ENCODE measurements around the gene RNF144A. TPM values are rescaled to one million over a fixed set of nuclear protein-coding genes. Genes with fewer than 3 reads are reported as not detected.

RNF144A gene
- total RNA-seq, 3 donors from 2014 or later, result 10.8 to 17.1 (median 11.6) TPM

DNA sequence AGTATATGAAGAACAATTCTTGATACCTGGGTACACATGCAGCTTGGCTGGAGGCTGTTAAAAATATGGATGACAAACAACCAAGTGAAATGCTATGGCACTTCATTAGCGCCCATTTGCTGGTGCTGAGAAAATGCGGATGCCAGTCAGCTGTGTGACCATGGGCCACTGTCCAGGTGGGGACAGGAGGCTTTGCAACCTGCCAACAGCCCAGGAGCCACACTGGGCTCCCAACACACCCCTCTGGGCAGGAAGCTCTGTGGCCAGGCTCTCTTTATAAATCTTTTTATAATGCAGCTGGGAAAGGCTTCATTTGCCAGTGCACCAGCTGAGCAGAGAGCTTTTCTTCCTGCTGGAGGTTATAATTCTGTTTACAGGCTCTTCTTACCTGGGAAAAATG is 19.9 kb downstream of the RNF144A start:
- Histone ChIP-seq H3K27ac (no peak overlapping the region), H3K27me3 (no peaks in the 10 kb centered on the region), H3K4me1 (no peaks in the 10 kb centered on the region), H3K4me3 (no peak overlapping the region), H3K36me3 (no peaks in the 10 kb centered on the region), H3K9me3 (no peaks in the 10 kb centered on the region)
- intact Hi-C loops (cut with DNase I; ENCODE audit: low total_unique reads), result no loop called here
- no peak for DNase-seq (ENCODE audit: low spot score in 2 of 2)
- TF ChIP-seq, protein P1, sequence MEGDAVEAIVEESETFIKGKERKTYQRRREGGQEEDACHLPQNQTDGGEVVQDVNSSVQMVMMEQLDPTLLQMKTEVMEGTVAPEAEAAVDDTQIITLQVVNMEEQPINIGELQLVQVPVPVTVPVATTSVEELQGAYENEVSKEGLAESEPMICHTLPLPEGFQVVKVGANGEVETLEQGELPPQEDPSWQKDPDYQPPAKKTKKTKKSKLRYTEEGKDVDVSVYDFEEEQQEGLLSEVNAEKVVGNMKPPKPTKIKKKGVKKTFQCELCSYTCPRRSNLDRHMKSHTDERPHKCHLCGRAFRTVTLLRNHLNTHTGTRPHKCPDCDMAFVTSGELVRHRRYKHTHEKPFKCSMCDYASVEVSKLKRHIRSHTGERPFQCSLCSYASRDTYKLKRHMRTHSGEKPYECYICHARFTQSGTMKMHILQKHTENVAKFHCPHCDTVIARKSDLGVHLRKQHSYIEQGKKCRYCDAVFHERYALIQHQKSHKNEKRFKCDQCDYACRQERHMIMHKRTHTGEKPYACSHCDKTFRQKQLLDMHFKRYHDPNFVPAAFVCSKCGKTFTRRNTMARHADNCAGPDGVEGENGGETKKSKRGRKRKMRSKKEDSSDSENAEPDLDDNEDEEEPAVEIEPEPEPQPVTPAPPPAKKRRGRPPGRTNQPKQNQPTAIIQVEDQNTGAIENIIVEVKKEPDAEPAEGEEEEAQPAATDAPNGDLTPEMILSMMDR (IDR thresholded peaks at IDR 0.05), result no peak
- no peak for TF ChIP-seq POLR2AphosphoS5 (IDR thresholded peaks at IDR 0.05)

DNA sequence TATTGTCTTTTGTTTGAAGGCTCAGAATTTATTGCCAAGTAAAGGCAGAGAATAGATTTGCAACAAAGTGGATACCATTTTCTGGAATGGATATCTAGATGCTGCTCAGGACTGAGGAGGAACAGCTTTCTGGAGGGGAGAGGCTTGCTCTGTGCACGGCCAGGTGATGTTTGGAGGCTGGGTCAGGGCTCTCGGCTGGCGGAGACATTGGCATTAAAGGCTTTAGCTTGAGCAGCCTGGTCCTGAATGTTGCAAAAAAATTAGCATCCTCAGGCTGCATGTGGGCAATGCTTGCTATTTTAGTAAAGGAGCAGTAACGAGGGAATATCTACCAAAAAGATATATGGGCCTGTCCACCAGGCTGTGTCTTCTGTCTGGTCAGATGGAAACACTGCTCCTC is 20.4 kb downstream of the RNF144A start:
- H3K27me3 ChIP-seq, result no peaks in the 10 kb centered on the region
- no peaks in the 10 kb centered on the region for H3K9me3 ChIP-seq
- intact Hi-C loops (cut with DNase I; ENCODE audit: low total_unique reads), result no loop called here
- no peaks in the 10 kb centered on the region for H3K4me1 ChIP-seq
- H3K36me3 ChIP-seq, result no peaks in the 10 kb centered on the region
- H3K4me3 ChIP-seq, result no peak overlapping the region
- DNase-seq (ENCODE audit: low spot score in 2 of 2), result no peak
- no peak overlapping the region for H3K27ac ChIP-seq
- no peak for TF ChIP-seq POLR2A (IDR thresholded peaks at IDR 0.05)

DNA sequence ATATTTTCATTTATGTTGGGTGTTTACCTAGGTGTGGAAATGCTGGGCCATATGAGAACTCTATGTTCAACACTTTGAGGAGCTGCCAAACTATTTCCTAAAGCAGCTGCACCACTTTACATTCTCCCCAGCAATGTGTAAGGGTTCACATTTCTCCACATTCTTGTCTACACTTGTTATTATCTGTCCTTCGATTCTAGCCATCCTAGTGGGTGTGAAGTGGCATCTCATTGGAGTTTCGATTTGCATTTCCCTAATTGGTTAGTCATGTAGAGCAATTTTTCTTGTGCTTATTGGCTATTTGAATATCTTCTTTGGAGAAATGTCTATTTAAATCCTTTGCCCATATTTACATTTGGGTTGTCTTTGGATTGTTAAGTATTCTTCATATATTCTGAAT is 21.9 kb downstream of the RNF144A start:
- Histone ChIP-seq H3K36me3 (no peaks in the 10 kb centered on the region), H3K27ac (no peak overlapping the region), H3K9me3 (no peaks in the 10 kb centered on the region), H3K4me1 (no peaks in the 10 kb centered on the region), H3K4me3 (no peak overlapping the region), H3K27me3 (no peaks in the 10 kb centered on the region)
- intact Hi-C loops (cut with DNase I; ENCODE audit: low total_unique reads), result no loop called here
- TF ChIP-seq POLR2AphosphoS5 (IDR thresholded peaks at IDR 0.05) (no peak), POLR2A (IDR thresholded peaks at IDR 0.05) (no peak)
- TF ChIP-seq, protein P1 (IDR thresholded peaks at IDR 0.05), result no peak
- no peak for DNase-seq (ENCODE audit: low spot score in 2 of 2)

DNA sequence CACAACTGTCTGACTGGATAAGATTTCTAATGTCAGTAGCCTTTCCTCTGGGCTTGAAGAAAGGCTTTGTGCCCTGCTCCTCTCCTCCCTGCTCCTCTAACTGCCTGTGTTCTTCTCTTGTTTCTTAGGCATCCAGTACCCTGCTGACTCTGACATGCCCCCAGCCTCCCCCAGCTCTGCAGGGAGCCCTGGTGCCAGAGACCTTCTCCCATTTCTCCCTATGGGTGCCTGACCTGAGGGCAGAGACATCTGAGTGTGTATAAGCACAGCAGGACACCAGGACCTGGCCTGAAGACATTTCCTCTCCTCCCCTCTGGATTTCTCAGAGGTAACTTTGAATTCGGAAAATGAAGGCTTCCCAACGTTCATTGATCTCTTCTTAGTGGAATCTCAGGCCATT is 23.6 kb downstream of the RNF144A start:
- H3K36me3 ChIP-seq, result no peaks in the 10 kb centered on the region
- H3K4me3 ChIP-seq, result no peak overlapping the region
- H3K27ac ChIP-seq, result no peak overlapping the region
- H3K9me3 ChIP-seq, result no peaks in the 10 kb centered on the region
- no peak for DNase-seq (ENCODE audit: low spot score in 2 of 2)
- intact Hi-C loops (cut with DNase I; ENCODE audit: low total_unique reads), result no loop called here
- no peaks in the 10 kb centered on the region for H3K4me1 ChIP-seq
- H3K27me3 ChIP-seq, result no peaks in the 10 kb centered on the region
- TF ChIP-seq, protein P1 (IDR thresholded peaks at IDR 0.05), result no peak
- TF ChIP-seq POLR2A (IDR thresholded peaks at IDR 0.05), result no peak
- TF ChIP-seq POLR2AphosphoS5 (IDR thresholded peaks at IDR 0.05), result no peak

DNA sequence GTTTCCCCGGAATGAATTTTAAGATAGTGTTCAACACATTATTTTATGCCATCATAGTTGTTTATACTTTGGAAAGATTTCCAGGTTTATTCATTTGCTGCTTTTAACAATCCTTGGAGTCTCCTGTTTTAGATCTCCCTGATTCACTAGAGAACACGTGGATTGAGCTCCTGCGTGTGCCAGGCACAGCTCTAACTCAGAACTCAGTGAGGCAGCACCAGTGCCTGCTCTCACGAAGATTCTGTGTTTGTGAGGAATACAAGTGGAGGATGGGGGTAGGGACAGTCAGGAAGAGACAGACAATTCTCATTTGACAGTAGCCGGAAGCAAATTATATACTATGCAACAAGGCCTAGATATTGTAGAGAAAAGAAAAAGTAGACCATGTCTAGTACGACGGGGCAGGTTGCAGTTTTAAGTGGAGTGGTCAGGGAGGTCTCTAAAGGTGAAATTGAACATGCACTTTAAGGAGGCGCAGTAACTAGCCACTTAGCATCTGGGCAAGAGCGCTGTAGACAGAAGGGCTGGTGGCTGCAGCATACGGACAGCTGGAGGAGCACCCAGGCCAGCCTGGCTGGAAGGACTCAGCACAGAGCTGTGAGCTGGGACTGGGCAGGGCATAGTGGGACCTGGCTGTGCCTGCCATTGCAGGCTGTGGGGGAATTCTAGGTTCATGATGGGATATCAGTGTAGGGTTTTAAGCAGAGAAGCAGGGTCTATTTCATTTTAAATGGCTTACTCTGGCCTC is 24.3 kb downstream of the RNF144A start:
- no peaks in the 10 kb centered on the region for H3K36me3 ChIP-seq

More for the DNA sequence above, 24.3 kb downstream of the RNF144A start:
- no peak for DNase-seq (ENCODE audit: low spot score in 2 of 2)
- H3K4me3 ChIP-seq, result no peak overlapping the region
- no peaks in the 10 kb centered on the region for H3K27me3 ChIP-seq
- TF ChIP-seq POLR2AphosphoS5 (IDR thresholded peaks at IDR 0.05), result no peak
- TF ChIP-seq, protein P1 (IDR thresholded peaks at IDR 0.05), result no peak
- TF ChIP-seq POLR2A (IDR thresholded peaks at IDR 0.05), result no peak
- no peaks in the 10 kb centered on the region for H3K9me3 ChIP-seq
- no peaks in the 10 kb centered on the region for H3K4me1 ChIP-seq
- H3K27ac ChIP-seq, result no peak overlapping the region
- intact Hi-C loops (cut with DNase I; ENCODE audit: low total_unique reads), result no loop called here

All from breast epithelium (tissue), 4 donors.